ENCODE results near the gene PPP2R3C. TPM values are rescaled to one million over a fixed set of nuclear protein-coding genes. Genes with fewer than 3 reads are reported as not detected.

Gene PPP2R3C
- total and polyA plus RNA-seq, 2 of the 4 experiments (the other 2 are of a cell fraction): 15.9 to 17.0 TPM

- peak overlapping the region; percentile 64 for H3K14ac ChIP-seq (replicated peaks; ENCODE audit: low read depth, low read length)
- no peaks in the 10 kb centered on the region for H3K27me3 ChIP-seq (ENCODE audit: control insufficient read depth, insufficient read depth, low read length)
- peaks cover 43 to 53% of the 10 kb centered on the region in 2 experiments for H3K79me1 ChIP-seq (ENCODE audit: low read depth in 1 of 2, low read length in 2 of 2)
- TF ChIP-seq MAFK (IDR thresholded peaks at IDR 0.05; ENCODE audit: low read depth, low read length) (no peak), ELK1 (IDR thresholded peaks at IDR 0.05; ENCODE audit: borderline replicate concordance, low read depth, low read length) (no peak), MXI1 (IDR thresholded peaks at IDR 0.05; ENCODE audit: borderline replicate concordance, low read depth, low read length) (no peak), CHD1 (IDR thresholded peaks at IDR 0.05; ENCODE audit: low read depth, low read length) (no peak), BHLHE40 (IDR thresholded peaks at IDR 0.05; ENCODE audit: low read depth, low read length) (no peak), RFX5 (IDR thresholded peaks at IDR 0.05; ENCODE audit: low read depth, low read length) (no peak), POLR2A (IDR thresholded peaks at IDR 0.05; ENCODE audit: low read depth, low read length) (no peak), SMC3 (IDR thresholded peaks at IDR 0.05; ENCODE audit: low read depth, low read length) (no peak), RAD21 (IDR thresholded peaks at IDR 0.05; ENCODE audit: low read length) (no peak)
- TF ChIP-seq, protein P1, sequence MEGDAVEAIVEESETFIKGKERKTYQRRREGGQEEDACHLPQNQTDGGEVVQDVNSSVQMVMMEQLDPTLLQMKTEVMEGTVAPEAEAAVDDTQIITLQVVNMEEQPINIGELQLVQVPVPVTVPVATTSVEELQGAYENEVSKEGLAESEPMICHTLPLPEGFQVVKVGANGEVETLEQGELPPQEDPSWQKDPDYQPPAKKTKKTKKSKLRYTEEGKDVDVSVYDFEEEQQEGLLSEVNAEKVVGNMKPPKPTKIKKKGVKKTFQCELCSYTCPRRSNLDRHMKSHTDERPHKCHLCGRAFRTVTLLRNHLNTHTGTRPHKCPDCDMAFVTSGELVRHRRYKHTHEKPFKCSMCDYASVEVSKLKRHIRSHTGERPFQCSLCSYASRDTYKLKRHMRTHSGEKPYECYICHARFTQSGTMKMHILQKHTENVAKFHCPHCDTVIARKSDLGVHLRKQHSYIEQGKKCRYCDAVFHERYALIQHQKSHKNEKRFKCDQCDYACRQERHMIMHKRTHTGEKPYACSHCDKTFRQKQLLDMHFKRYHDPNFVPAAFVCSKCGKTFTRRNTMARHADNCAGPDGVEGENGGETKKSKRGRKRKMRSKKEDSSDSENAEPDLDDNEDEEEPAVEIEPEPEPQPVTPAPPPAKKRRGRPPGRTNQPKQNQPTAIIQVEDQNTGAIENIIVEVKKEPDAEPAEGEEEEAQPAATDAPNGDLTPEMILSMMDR (conservative IDR thresholded peaks at IDR 0.05; ENCODE audit: low read depth, low read length): no peak
- TF ChIP-seq, protein P2, sequence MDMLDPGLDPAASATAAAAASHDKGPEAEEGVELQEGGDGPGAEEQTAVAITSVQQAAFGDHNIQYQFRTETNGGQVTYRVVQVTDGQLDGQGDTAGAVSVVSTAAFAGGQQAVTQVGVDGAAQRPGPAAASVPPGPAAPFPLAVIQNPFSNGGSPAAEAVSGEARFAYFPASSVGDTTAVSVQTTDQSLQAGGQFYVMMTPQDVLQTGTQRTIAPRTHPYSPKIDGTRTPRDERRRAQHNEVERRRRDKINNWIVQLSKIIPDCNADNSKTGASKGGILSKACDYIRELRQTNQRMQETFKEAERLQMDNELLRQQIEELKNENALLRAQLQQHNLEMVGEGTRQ (IDR thresholded peaks at IDR 0.05; ENCODE audit: low read depth, low read length): no peak
- H3K9me1 ChIP-seq (ENCODE audit: insufficient read depth, low read length): peaks cover 15% of the 10 kb centered on the region
- ATAC-seq (ENCODE audit: low read depth) (peak; percentile 27), DNase-seq (no peak)
- peak overlapping the region; percentile 64 for H3K18ac ChIP-seq (ENCODE audit: low read depth, low read length)
- CTCF ChIA-PET: interaction anchor here (0.6 to 0.7 kb wide), 2 partner anchors 12 to 295 kb away, joined by 3 read pairs; no protein-coding TSS in a partner anchor
- in situ Hi-C loops (cut with MboI; ENCODE audit: low sequenced_read_pairs) (no loop called here), intact Hi-C loops (cut with micrococcal nuclease) (no loop called here), dilution Hi-C loops (cut with HindIII; ENCODE audit: low sequenced_read_pairs, unreplicated experiment) (no loop called here)
- peak overlapping the region; percentile 62; the same call in 1 of the 2 replicates for H3K23ac ChIP-seq (ENCODE audit: low read depth, low read length)
- peak overlapping the region; percentile 77 for H3K27ac ChIP-seq (ENCODE audit: insufficient read depth, low read length)
- no peak overlapping the region for H3K56ac ChIP-seq (ENCODE audit: extremely low read depth, insufficient read depth, low read length)
- H3K9ac ChIP-seq (ENCODE audit: low read depth, low read length): no peak overlapping the region
- H2BK15ac ChIP-seq (ENCODE audit: low read depth, low read length): peak overlapping the region; percentile 66
- no TSS peak for BruUV-seq (replicated peaks)
- peak overlapping the region; percentile 71 for H2BK20ac ChIP-seq (ENCODE audit: low read depth, low read length)
- peaks cover 14% of the 10 kb centered on the region for H3K4me1 ChIP-seq (ENCODE audit: control insufficient read depth, insufficient read depth, low read length)
- peak overlapping the region; percentile 85 for H2AK5ac ChIP-seq (ENCODE audit: low read depth, low read length)
- H4K20me1 ChIP-seq (ENCODE audit: insufficient read depth, low read length): no peaks in the 10 kb centered on the region; the same call in 1 of the 2 replicates
- H2AFZ ChIP-seq (replicated peaks; ENCODE audit: low read length, poor library complexity): no peak overlapping the region
- peak overlapping the region; percentile 44 for H2BK5ac ChIP-seq (ENCODE audit: low read depth, low read length, poor library complexity, severe bottlenecking)
- peak overlapping the region; percentile 82 for H4K5ac ChIP-seq (ENCODE audit: low read depth, low read length)
- H3K9me3 ChIP-seq (ENCODE audit: control insufficient read depth, insufficient read depth, low read length): peaks cover 5% of the 10 kb centered on the region
- POLR2A ChIA-PET (ENCODE audit: unreplicated experiment): no interaction called here
- H4K91ac ChIP-seq (ENCODE audit: insufficient read depth, low read depth, low read length): peak overlapping the region; percentile 75
- H2BK120ac ChIP-seq (ENCODE audit: low read depth, low read length): peak overlapping the region; percentile 81
- whole genome bisulfite sequencing, 2 experiments (ENCODE audit: extremely low coverage in 2 of 2, insufficient read length in 1 of 2): no CpG with 5 or more reads among the region's 4 CpGs
- peaks cover 34% of the 10 kb centered on the region for H3K36me3 ChIP-seq (ENCODE audit: control insufficient read depth, insufficient read depth, low read length)
- H2AK9ac ChIP-seq (replicated peaks; ENCODE audit: low read depth, low read length, poor library complexity): no peak overlapping the region
- H3K4ac ChIP-seq (ENCODE audit: low read depth, low read length): peak overlapping the region; percentile 70
- H3K4me2 ChIP-seq (ENCODE audit: low read depth, low read length): peak overlapping the region; percentile 29
- no peak overlapping the region for H3K4me3 ChIP-seq (ENCODE audit: insufficient read depth, low read depth, low read length)
- peak overlapping the region; percentile 72 to 80 for H4K8ac ChIP-seq (ENCODE audit: low read depth in 2 of 2, low read length in 2 of 2)
Observed at GRCh38 chr14:35113308-35113950, 8.4 kb downstream of the PPP2R3C start.
